NCI-H774 (cell line): ENCODE measurements around the gene PPP2R3A.

Experiments
- DNase-seq: peaks from one replicate; lab custom pipeline; 2025; lab: John Stamatoyannopoulos, UW

PPP2R3A gene

GRCh38 chr3:136022529-136023263 is 57.2 kb downstream of the PPP2R3A start:
- DNase-seq = no peak

GRCh38 chr3:136023264-136023978 is 57.9 kb downstream of the PPP2R3A start:
- no peak for DNase-seq

GRCh38 chr3:136036306-136036705 is 70.8 kb downstream of the PPP2R3A start:
- DNase-seq = no peak

- DNase-seq = no peak
Measured at GRCh38 chr3:136038668-136039067, 73.1 kb downstream of the PPP2R3A start.

GRCh38 chr3:136042608-136043221 is 77.2 kb downstream of the PPP2R3A start:
- DNase-seq = peak; percentile 20

- DNase-seq = no peak
Measured at GRCh38 chr3:136044980-136045745, 79.6 kb downstream of the PPP2R3A start.

- DNase-seq = no peak
Measured at GRCh38 chr3:136048068-136048467, 82.5 kb downstream of the PPP2R3A start.

GRCh38 chr3:136050250-136050649 is 84.7 kb downstream of the PPP2R3A start:
- no peak for DNase-seq

- no peak for DNase-seq
Measured at GRCh38 chr3:136055491-136055890, 90.0 kb downstream of the PPP2R3A start.

GRCh38 chr3:136067211-136067610 is 101.7 kb downstream of the PPP2R3A start:
- no peak for DNase-seq

- no peak for DNase-seq
Measured at GRCh38 chr3:136068708-136069107, 103.2 kb downstream of the PPP2R3A start.

- no peak for DNase-seq
Measured at GRCh38 chr3:136069933-136070332, 104.4 kb downstream of the PPP2R3A start.

- DNase-seq = no peak
Measured at GRCh38 chr3:136070334-136070733, 104.8 kb downstream of the PPP2R3A start.

GRCh38 chr3:136070953-136071949 is 105.7 kb downstream of the PPP2R3A start:
- DNase-seq = no peak

- no peak for DNase-seq
Measured at GRCh38 chr3:136074546-136075170, 109.1 kb downstream of the PPP2R3A start.

- DNase-seq = peak; percentile 53
Measured at GRCh38 chr3:136075218-136075808, 109.8 kb downstream of the PPP2R3A start.

GRCh38 chr3:136075811-136076210 is 110.3 kb downstream of the PPP2R3A start:
- DNase-seq = no peak

- DNase-seq = peak; percentile 6
Measured at GRCh38 chr3:136078421-136079364, 113.2 kb downstream of the PPP2R3A start.
